ENCODE data around the gene GNAT2. TPM values are rescaled to one million over a fixed set of nuclear protein-coding genes. Genes with fewer than 3 reads are reported as not detected.

The GNAT2 gene
- total RNA-seq, 1 donor from 2014 or later: 0.44 TPM

DNA sequence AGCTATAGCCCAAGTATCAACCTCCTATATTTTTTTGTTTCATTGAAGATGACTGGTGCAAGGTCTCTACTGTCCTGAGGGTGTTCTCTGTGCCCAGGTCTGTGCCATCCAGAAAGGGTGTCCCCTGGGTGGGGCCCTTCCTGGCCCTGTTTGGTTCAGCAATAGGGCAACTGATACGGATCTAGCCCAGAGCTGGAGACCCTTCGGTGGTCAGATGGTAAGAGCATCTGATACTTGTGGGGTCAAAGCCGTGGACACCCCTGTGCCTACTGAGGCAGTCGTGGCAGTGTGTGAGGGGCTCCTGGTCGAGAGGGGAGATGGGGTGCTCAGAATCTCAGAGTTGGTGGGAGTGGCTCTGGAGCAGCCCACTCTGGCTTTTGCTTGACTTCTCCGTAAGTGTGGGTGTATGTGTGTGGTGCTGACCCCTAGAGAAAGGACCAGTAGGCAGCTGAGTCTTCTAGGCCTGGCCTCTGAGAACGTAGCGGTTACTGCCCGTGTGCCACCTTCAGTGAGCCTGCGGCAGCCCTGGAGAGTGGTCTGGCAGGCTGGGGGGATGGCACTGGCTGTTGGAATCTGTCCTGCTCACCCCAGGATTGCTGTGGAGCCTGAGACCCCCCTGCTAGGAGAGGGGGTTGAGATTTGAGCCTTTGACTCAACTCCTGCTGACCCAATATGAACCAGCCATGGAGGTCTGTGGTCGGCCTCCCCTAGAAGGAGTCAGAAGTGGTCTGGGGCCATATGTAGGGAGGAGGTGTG is 2.9 kb upstream of the GNAT2 start:
- Mint-ChIP-seq H3K27me3 (ENCODE audit: insufficient read depth) (peaks cover 2% of the 10 kb centered on the region), H3K36me3 (ENCODE audit: low read depth) (peaks cover 9% of the 10 kb centered on the region), H3K4me3 (peak overlapping the region; percentile 95), H3K27ac (peak overlapping the region; percentile 74), H3K4me1 (ENCODE audit: low read depth) (peaks cover 49% of the 10 kb centered on the region), H3K9me3 (no peaks in the 10 kb centered on the region)
- DNase-seq (ENCODE audit: low spot score): no peak
- intact Hi-C loops (cut with micrococcal nuclease): loop anchor here (5.0 kb wide), 2 partner anchors 140 to 270 kb away; partner anchors contain the start of gene ATXN7L2

DNA sequence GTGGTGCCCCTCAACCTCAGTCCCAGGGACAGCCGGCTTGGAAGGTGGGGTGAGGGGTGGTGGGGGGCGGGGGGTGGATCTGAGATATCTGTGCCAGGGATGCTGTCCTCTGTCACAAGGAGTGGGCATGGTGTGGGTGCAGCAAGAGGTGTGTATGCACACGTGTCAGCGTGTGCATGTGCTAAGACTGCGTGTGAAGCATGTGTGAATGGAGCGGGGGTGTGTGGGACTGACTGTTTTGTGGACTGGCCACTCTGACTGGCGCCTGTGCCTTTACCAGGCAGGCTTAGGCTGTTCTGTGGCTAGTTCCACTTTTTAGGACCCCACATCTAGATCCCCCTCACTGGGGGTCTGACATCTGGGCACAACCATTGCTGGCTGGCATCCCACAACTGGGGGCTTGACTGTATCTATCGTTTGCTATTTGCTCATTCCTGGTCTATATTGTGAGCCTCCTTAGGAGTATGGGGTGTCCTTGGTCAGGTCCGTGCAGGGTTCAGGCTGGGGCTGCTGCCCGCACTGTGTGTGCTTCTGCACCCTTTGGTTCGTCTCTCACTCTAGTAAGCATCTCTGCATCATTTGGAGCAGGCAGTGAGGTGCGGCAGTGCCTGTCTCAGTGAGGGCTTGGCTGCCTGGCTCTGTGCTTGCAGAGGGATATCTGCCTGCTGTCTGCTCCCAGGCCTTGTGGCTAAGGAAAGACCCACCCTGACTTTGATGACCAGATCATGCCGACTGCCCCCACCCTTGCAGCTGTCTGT is 2.1 kb upstream of the GNAT2 start:
- Mint-ChIP-seq H3K27me3 (ENCODE audit: insufficient read depth) (peaks cover 2% of the 10 kb centered on the region), H3K4me3 (peak overlapping the region; percentile 95), H3K9me3 (no peaks in the 10 kb centered on the region), H3K27ac (peak overlapping the region; percentile 97), H3K4me1 (ENCODE audit: low read depth) (peaks cover 57% of the 10 kb centered on the region), H3K36me3 (ENCODE audit: low read depth) (peaks cover 8% of the 10 kb centered on the region)
- no peak for DNase-seq (ENCODE audit: low spot score)
- intact Hi-C loops (cut with micrococcal nuclease): loop anchor here (1.0 to 5.0 kb wide), 10 partner anchors 35 to 785 kb away; partner anchors contain the start of genes ATXN7L2, GNAI3, GSTM1 and GSTM2

DNA sequence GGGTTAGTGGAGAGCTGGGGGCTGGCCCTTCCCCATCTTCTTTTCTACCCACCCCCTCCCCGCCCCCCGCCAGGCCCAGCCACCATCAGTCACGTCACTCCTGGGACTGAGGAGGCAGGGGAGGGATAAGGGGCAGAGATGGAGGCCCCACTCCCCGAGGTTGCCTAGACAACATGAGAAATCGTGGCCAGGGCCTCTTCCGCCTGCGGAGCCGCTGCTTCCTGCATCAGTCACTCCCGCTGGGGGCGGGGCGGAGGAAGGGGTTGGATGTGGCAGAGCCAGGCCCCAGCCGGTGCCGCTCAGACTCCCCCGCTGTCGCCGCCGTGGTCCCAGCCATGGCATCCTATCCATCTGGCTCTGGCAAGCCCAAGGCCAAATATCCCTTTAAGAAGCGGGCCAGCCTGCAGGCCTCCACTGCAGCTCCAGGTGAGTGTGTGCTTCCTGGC is 1.4 kb upstream of the GNAT2 start:
- Mint-ChIP-seq H3K4me3 (peak overlapping the region; percentile 95), H3K9me3 (no peaks in the 10 kb centered on the region), H3K36me3 (ENCODE audit: low read depth) (peaks cover 2% of the 10 kb centered on the region), H3K27me3 (ENCODE audit: insufficient read depth) (peaks cover 2% of the 10 kb centered on the region), H3K4me1 (ENCODE audit: low read depth) (peaks cover 64% of the 10 kb centered on the region), H3K27ac (peak overlapping the region; percentile 97)
- intact Hi-C loops (cut with micrococcal nuclease): loop anchor here (1.0 to 5.0 kb wide), 12 partner anchors 35 to 786 kb away; partner anchors contain the start of genes ATXN7L2, GNAI3, GSTM1 and GSTM2
- peak; percentile 96 for DNase-seq (ENCODE audit: low spot score)

DNA sequence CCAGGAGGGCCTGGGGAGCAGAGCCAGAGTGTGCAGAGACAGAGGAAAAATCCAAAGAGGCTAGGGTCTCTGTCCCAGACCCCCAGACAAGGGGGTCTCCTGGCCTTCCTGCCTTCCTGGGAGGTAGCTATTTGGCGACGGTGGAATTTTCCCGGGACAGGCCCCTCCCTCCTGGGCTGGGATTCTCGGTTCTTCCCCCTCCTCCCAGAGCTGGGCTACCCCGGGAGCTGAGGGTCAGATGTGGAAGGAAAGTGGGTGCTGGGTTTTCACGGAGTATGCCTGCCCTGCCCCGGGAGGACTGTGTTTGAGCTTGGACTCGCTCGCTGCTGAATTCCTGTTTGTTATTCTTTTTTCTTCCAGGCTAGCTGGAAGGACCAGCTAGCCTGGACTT is 980 bp upstream of the GNAT2 start:
- peaks cover 66% of the 10 kb centered on the region for H3K4me1 Mint-ChIP-seq (ENCODE audit: low read depth)
- peak overlapping the region; percentile 97 for H3K27ac Mint-ChIP-seq
- peaks cover 2% of the 10 kb centered on the region for H3K27me3 Mint-ChIP-seq (ENCODE audit: insufficient read depth)
- peak overlapping the region; percentile 95 for H3K4me3 Mint-ChIP-seq
- intact Hi-C loops (cut with micrococcal nuclease): loop anchor here (1.0 to 5.0 kb wide), 9 partner anchors 48 to 786 kb away; partner anchors contain the start of genes ATXN7L2, GSTM1, GSTM2 and KCNC4
- no peak for DNase-seq (ENCODE audit: low spot score)
- peaks cover 1% of the 10 kb centered on the region for H3K36me3 Mint-ChIP-seq (ENCODE audit: low read depth)
- no peaks in the 10 kb centered on the region for H3K9me3 Mint-ChIP-seq

DNA sequence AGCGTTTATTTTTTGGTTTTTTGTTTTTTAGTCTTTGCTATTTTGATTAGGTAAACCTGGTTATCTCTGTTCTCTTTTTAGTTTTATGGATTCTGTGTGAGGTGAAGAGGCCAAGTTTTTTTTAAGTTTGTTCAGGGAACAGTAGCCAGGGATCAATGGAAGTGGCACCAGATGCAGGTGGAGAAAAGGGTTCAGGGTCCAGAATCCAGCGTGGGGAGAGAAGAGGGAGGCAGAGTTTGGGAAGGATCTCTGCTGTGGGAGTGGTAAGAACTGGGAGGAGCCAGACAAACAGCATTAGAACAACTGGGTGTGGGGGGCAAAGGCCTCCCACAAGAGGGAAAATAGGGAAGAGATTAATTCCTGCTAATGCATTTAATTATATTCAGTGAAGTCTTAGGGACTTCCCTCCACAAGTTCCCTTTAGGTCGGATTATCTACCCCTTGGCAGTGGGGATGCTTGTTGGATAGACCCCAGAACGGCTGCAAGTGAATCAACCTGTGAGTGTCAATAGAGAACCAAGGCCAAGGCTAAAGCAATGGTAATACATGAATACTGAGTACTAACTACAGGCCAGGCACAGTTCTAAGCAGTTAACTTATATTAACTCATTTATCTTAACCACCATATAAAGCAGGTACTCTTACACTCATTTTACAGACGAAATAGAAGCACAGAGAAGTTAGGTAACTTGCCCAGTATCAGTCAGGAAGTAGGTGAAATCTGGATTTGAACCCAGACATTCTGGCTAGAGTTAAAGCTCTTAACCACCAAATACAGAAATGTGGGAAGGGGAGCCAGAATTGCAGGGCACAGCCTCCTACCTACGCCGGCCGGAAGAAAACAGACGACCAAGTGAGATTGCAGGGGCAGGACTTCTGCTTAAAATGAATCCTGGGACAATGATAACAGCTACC is 498 bp downstream of the GNAT2 start:
- intact Hi-C loops (cut with micrococcal nuclease): loop anchor here (1.0 kb wide), 1 partner anchor 365 kb away; the partner anchor contains the start of gene AHCYL1

DNA sequence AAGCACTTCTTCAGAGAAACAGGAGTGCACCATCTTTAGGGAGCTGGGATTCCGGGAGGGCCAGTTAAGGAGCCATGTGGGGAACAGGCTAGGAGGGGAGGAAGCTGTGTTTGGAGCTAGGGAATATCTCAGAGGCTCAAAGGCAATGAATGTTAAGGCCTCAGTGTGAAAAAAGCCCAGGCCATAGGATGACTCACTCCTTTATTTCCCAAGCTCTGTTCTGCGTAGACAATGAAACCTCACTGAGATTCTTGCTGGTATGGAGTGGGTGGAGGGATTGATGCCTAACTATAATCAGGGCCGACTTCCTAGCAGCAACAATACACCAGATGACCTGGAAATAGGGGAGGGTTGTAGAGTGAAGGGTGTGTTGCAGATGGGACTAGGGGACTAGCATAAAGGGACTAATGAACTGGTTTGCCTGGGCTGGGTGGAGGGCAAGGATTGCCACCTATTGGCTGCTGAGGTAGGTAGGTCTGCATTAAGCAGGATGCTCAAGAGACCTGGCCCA is 2.1 kb downstream of the GNAT2 start:
- intact Hi-C loops (cut with micrococcal nuclease): loop anchor here (2.0 kb wide), 1 partner anchor 13 kb away; no protein-coding TSS in a partner anchor
- peaks cover 50% of the 10 kb centered on the region for H3K4me1 Mint-ChIP-seq (ENCODE audit: low read depth)
- DNase-seq (ENCODE audit: low spot score): no peak
- H3K9me3 Mint-ChIP-seq: no peaks in the 10 kb centered on the region
- H3K4me3 Mint-ChIP-seq: no peak overlapping the region
- no peak overlapping the region for H3K27ac Mint-ChIP-seq
- peaks cover 1% of the 10 kb centered on the region for H3K36me3 Mint-ChIP-seq (ENCODE audit: low read depth)
- peaks cover 9% of the 10 kb centered on the region for H3K27me3 Mint-ChIP-seq (ENCODE audit: insufficient read depth)

More for the DNA sequence above, 498 bp downstream of the GNAT2 start:
- Mint-ChIP-seq H3K4me1 (ENCODE audit: low read depth) (peaks cover 65% of the 10 kb centered on the region), H3K27me3 (ENCODE audit: insufficient read depth) (peaks cover 2% of the 10 kb centered on the region), H3K4me3 (peak overlapping the region; percentile 95), H3K36me3 (ENCODE audit: low read depth) (peaks cover 1% of the 10 kb centered on the region), H3K27ac (peak overlapping the region; percentile 97), H3K9me3 (no peaks in the 10 kb centered on the region)
- DNase-seq (ENCODE audit: low spot score): no peak

DNA sequence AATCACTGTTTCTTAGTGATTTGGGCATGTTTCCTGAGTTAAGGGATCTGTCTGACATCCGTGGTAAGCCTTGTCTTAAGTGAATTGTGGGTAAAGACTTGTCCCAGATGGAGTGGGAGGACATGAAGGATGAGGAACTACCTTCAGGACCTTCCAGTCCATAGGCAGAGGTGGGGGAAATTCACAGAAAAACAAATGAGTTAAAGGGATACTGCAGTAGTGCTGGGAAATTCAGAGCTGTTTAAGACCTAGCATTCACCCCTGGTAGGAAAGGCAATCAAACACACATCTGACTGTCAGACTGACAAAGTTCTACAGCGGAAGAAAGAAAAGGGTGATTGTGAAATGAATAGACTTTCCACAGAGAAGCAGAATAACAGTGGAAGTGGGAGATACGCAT is 3.0 kb downstream of the GNAT2 start:
- H3K4me3 Mint-ChIP-seq: no peak overlapping the region
- H3K36me3 Mint-ChIP-seq (ENCODE audit: low read depth): peaks cover 1% of the 10 kb centered on the region
- intact Hi-C loops (cut with micrococcal nuclease): loop anchor here (2.0 kb wide), 1 partner anchor 14 kb away; no protein-coding TSS in a partner anchor
- no peak for DNase-seq (ENCODE audit: low spot score)
- peaks cover 40% of the 10 kb centered on the region for H3K4me1 Mint-ChIP-seq (ENCODE audit: low read depth)
- no peaks in the 10 kb centered on the region for H3K9me3 Mint-ChIP-seq
- peaks cover 11% of the 10 kb centered on the region for H3K27me3 Mint-ChIP-seq (ENCODE audit: insufficient read depth)
- peak overlapping the region; percentile 32 for H3K27ac Mint-ChIP-seq

DNA sequence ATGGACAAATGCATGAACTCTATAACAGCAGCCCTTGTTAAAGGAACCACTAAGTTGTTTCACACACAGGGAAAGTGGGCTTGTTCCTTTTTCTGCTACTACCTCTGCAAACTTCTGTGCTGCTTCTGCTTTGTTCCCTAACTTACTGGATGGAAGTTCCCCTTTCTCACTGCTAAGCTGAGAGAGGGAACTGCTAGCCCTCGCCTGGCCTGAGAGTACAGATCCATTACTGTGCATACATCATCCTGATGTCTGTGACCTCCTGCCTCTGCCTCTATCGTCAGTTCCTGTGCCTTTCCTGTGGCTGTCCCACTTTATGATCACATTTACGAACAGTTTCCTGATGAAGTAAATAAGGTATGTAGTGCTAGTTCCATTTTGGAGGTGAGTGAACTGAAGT is 3.5 kb downstream of the GNAT2 start:
- Mint-ChIP-seq H3K9me3 (no peaks in the 10 kb centered on the region), H3K36me3 (ENCODE audit: low read depth) (peaks cover 1% of the 10 kb centered on the region), H3K27ac (no peak overlapping the region), H3K4me1 (ENCODE audit: low read depth) (peaks cover 40% of the 10 kb centered on the region), H3K4me3 (no peak overlapping the region), H3K27me3 (ENCODE audit: insufficient read depth) (peaks cover 11% of the 10 kb centered on the region)
- intact Hi-C loops (cut with micrococcal nuclease): loop anchor here (2.0 kb wide), 1 partner anchor 15 kb away; no protein-coding TSS in a partner anchor
- no peak for DNase-seq (ENCODE audit: low spot score)

DNA sequence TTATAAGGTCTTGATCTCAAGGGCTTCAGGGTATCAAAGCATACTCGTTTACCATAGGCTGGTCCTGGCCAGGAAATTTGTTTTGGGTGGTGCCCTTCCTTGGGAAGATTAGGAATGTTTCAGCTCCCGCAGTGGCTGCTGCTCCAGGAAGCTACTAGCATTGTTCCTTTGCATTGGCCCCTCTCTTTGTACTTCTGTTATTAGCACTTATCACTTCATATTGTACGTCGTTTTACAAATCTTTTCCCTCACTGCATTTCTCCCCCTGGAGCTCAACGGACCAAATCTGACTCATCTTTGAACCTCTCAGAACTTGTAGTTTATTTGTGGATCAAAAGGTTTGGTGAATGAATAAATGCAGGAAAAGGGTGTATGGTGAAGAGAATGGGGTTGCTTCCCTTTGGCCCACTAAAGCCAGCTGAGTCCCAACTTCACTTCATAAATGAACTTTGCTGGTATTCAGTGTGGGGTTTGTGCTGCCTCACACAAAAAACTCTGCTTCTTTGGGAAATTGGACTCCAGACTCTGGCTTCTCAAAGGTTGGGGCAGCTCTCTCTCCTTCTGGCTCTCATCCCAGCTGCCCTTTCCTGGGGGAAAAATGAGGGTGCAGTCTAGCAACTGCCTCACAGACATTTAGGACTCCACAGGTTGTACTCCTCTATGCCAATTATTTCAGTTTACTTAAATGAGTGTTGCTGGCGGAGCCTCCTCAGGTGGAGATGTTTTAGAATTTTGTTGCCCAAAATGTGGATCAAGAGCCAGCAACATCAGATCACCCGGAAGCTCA is 5.9 kb downstream of the GNAT2 start:
- Mint-ChIP-seq H3K36me3 (ENCODE audit: low read depth) (no peaks in the 10 kb centered on the region), H3K4me3 (no peak overlapping the region), H3K27ac (no peak overlapping the region), H3K9me3 (no peaks in the 10 kb centered on the region), H3K27me3 (ENCODE audit: insufficient read depth) (peaks cover 11% of the 10 kb centered on the region), H3K4me1 (ENCODE audit: low read depth) (peaks cover 24% of the 10 kb centered on the region)
- intact Hi-C loops (cut with micrococcal nuclease): no loop called here
- no peak for DNase-seq (ENCODE audit: low spot score)

DNA sequence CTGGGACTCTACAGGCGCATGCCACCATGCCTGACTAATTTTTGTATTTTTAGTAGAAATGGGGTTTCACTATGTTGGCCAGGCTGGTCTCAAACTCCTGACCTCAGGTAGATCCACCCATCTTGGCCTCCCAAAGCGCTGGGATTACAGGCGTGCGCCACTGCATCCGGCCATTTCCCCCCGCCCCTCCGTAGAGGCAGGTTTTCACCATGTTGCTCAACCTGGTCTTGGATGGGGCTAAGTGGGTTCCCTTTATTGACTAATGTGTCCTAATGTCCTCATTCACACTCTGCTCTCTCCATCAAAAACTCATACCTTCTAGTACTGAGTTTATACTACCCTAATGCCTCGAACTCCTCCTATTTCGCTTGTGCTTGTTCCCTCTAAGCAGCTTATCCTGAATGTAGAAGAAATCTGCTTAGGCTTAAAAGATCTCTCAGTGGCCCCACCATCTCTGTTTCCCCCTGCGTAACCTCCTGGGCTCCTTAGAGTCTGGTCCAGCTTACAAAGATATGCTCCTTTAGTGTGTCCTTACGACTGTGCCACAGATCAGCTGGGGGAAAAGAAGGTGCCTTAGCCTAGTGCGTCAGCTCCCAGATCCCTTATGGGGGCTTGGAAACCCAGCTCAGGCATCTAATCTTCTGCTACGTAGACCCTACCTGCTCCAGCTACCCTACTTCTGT is 8.0 kb downstream of the GNAT2 start:
- H3K27ac Mint-ChIP-seq: no peak overlapping the region
- H3K27me3 Mint-ChIP-seq (ENCODE audit: insufficient read depth): peaks cover 11% of the 10 kb centered on the region
- H3K4me1 Mint-ChIP-seq (ENCODE audit: low read depth): peaks cover 9% of the 10 kb centered on the region
- H3K9me3 Mint-ChIP-seq: no peaks in the 10 kb centered on the region
- intact Hi-C loops (cut with micrococcal nuclease): no loop called here
- H3K4me3 Mint-ChIP-seq: no peak overlapping the region
- no peak for DNase-seq (ENCODE audit: low spot score)
- H3K36me3 Mint-ChIP-seq (ENCODE audit: low read depth): no peaks in the 10 kb centered on the region
